WTC11 (cell line): ENCODE results near the gene CEACAM19. TPM values are rescaled to one million over a fixed set of nuclear protein-coding genes. Genes with fewer than 3 reads are reported as not detected.

ENCODE experiments used
- ATAC-seq: fragments of 200-7000 bp; cut with Tn5 transposase; 2 replicates; pipeline ENCODE4 v1.10.0; 2021; ENCODE audit warnings: mild to moderate bottlenecking, moderate library complexity
- CTCF ChIA-PET: fragments of 300-600 bp; sonication (Branson Sonifier 250); formaldehyde crosslinking; loops from one replicate; lab custom pipeline; 2021; ENCODE audit warnings: antibody characterized with exemption; lab: Charles Lee
- POLR2A ChIA-PET: fragments of 350-600 bp; sonication (Branson Sonifier 250); formaldehyde crosslinking; loops from one replicate; lab custom pipeline; 2021; ENCODE audit warnings: antibody characterized with exemption; lab: Charles Lee
- DNase-seq: peaks from one replicate; pipeline ENCODE4 v3.0.0; 2021; ENCODE audit warnings: low spot score
- H3K27ac Mint-ChIP-seq: 2 replicates; pipeline ENCODE4 v1.8.0; 2021; ENCODE audit warnings: mixed read lengths
- H3K27me3 Mint-ChIP-seq: 2 replicates; pipeline ENCODE4 v1.8.0; 2021; ENCODE audit warnings: low read depth, mild to moderate bottlenecking, moderate library complexity, mixed read lengths
- H3K36me3 Mint-ChIP-seq: 2 replicates; pipeline ENCODE4 v1.8.0; 2021; ENCODE audit warnings: mixed read lengths
- H3K4me1 Mint-ChIP-seq: 2 replicates; pipeline ENCODE4 v1.8.0; 2022; ENCODE audit warnings: mixed read lengths
- H3K4me3 Mint-ChIP-seq: 2 replicates; pipeline ENCODE4 v1.8.0; 2021; ENCODE audit warnings: mild to moderate bottlenecking, moderate library complexity, mixed read lengths
- H3K9me3 Mint-ChIP-seq: 2 replicates; pipeline ENCODE4 v1.8.0; 2021; ENCODE audit warnings: mixed read lengths
- CREB1 ChIP-seq: sonication (generic); formaldehyde crosslinking; IDR thresholded peaks from 2 replicates; pipeline ENCODE4 v1.8.0; 2023; ENCODE audit warnings: mild to moderate bottlenecking, missing genetic modification reagents
- ETV6 ChIP-seq: sonication (generic); formaldehyde crosslinking; IDR thresholded peaks from 2 replicates; pipeline ENCODE4 v1.8.1; 2022; ENCODE audit warnings: mild to moderate bottlenecking, missing genetic modification reagents
- FOXJ3 ChIP-seq: sonication (generic); formaldehyde crosslinking; IDR thresholded peaks from 2 replicates; pipeline ENCODE4 v1.9.0; 2021; ENCODE audit warnings: missing genetic modification reagents, mild to moderate bottlenecking, borderline replicate concordance
- FOXP1 ChIP-seq: sonication (generic); formaldehyde crosslinking; IDR thresholded peaks from 2 replicates; pipeline ENCODE4 v1.8.0; 2022; ENCODE audit warnings: missing genetic modification reagents, mild to moderate bottlenecking, moderate library complexity, borderline replicate concordance
- IRF2 ChIP-seq: sonication (generic); formaldehyde crosslinking; IDR thresholded peaks from 2 replicates; pipeline ENCODE4 v1.8.0; 2022; ENCODE audit warnings: low read depth, missing genetic modification reagents, borderline replicate concordance
- MXD4 ChIP-seq: fragments of 250-450 bp; sonication (Bioruptor Pico); IDR thresholded peaks from 2 replicates; pipeline ENCODE4 v1.8.0; 2021; ENCODE audit warnings: mild to moderate bottlenecking, moderate library complexity, borderline replicate concordance
- NFE2L1 ChIP-seq: sonication (generic); formaldehyde crosslinking; IDR thresholded peaks from 2 replicates; pipeline ENCODE4 v1.8.1; 2023; ENCODE audit warnings: missing genetic modification reagents
- OVOL2 ChIP-seq: fragments of 250-450 bp; sonication (Bioruptor Pico); IDR thresholded peaks from 2 replicates; pipeline ENCODE4 v1.9.0; 2021; ENCODE audit warnings: mild to moderate bottlenecking, borderline replicate concordance
- RORB ChIP-seq: fragments of 250-450 bp; sonication (Bioruptor Pico); IDR thresholded peaks from 2 replicates; pipeline ENCODE4 v1.9.0; 2021; ENCODE audit warnings: mild to moderate bottlenecking
- ZBTB21 ChIP-seq: sonication (generic); formaldehyde crosslinking; IDR thresholded peaks from 2 replicates; pipeline ENCODE4 v1.8.1; 2023; ENCODE audit warnings: mild to moderate bottlenecking, missing genetic modification reagents, borderline replicate concordance
- total RNA-seq: library from RNA; stranded (reverse); gene quantifications from 3 replicates; pipeline ENCODE4 v1.2.3, GENCODE V29; 2021
- TF ChIP-seq, protein P1 (sequence below): sonication (generic); formaldehyde crosslinking; IDR thresholded peaks from 2 replicates; pipeline ENCODE4 v1.8.0; 2022; ENCODE audit warnings: mild to moderate bottlenecking, missing genetic modification reagents
- TF ChIP-seq, protein P2 (sequence below): fragments of 250-450 bp; sonication (Bioruptor Pico); IDR thresholded peaks from 2 replicates; pipeline ENCODE4 v1.9.0; 2021; ENCODE audit warnings: moderate library complexity, mild to moderate bottlenecking, inconsistent platforms, borderline replicate concordance
- TF ChIP-seq, protein P3 (sequence below): fragments of 250-450 bp; sonication (Bioruptor Pico); IDR thresholded peaks from 2 replicates; pipeline ENCODE4 v1.9.0; 2021; ENCODE audit warnings: mild to moderate bottlenecking
- TF ChIP-seq, protein P4 (sequence below): sonication (generic); formaldehyde crosslinking; IDR thresholded peaks from 2 replicates; pipeline ENCODE4 v1.8.0; 2022; ENCODE audit warnings: mild to moderate bottlenecking, missing genetic modification reagents
- TF ChIP-seq, protein P5 (sequence below): sonication (generic); formaldehyde crosslinking; IDR thresholded peaks from 2 replicates; pipeline ENCODE4 v1.8.1; 2023; ENCODE audit warnings: mild to moderate bottlenecking, moderate library complexity, missing genetic modification reagents
- TF ChIP-seq, protein P6 (sequence below): fragments of 250-450 bp; sonication (Bioruptor Pico); IDR thresholded peaks from 2 replicates; pipeline ENCODE4 v1.9.0; 2021; ENCODE audit warnings: mild to moderate bottlenecking
- TF ChIP-seq, protein P7 (sequence below): fragments of 250-450 bp; sonication (Bioruptor Pico); conservative IDR thresholded peaks from 2 replicates; pipeline ENCODE4 v1.9.0; 2021; ENCODE audit warnings: mild to moderate bottlenecking
- TF ChIP-seq, protein P8 (sequence below): sonication (generic); formaldehyde crosslinking; IDR thresholded peaks from 2 replicates; pipeline ENCODE4 v1.8.1; 2022; ENCODE audit warnings: missing genetic modification reagents, borderline replicate concordance

Gene CEACAM19
- total RNA-seq, 1 experiment from 2014 or later: 2.9 TPM

DNA sequence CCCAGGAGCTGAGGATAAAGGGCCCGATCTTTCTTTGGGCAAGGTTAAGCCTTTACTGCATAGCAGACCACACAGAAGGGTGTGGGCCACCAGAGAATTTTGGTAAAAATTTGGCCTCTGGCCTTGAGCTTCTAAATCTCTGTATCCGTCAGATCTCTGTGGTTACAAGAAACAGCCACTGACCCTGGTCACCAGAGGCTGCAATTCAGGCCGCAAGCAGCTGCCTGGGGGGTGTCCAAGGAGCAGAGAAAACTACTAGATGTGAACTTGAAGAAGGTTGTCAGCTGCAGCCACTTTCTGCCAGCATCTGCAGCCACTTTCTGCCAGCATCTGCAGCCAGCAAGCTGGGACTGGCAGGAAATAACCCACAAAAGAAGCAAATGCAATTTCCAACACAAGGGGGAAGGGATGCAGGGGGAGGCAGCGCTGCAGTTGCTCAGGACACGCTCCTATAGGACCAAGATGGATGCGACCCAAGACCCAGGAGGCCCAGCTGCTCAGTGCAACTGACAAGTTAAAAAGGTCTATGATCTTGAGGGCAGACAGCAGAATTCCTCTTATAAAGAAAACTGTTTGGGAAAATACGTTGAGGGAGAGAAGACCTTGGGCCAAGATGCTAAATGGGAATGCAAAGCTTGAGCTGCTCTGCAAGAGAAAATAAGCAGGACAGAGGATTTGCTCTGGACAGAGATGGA is 8.4 kb upstream of the CEACAM19 start (continued):
- TF ChIP-seq, protein P1, sequence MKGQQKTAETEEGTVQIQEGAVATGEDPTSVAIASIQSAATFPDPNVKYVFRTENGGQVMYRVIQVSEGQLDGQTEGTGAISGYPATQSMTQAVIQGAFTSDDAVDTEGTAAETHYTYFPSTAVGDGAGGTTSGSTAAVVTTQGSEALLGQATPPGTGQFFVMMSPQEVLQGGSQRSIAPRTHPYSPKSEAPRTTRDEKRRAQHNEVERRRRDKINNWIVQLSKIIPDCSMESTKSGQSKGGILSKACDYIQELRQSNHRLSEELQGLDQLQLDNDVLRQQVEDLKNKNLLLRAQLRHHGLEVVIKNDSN (CRISPR knock-in tag): no peak
- TF ChIP-seq, protein P2, sequence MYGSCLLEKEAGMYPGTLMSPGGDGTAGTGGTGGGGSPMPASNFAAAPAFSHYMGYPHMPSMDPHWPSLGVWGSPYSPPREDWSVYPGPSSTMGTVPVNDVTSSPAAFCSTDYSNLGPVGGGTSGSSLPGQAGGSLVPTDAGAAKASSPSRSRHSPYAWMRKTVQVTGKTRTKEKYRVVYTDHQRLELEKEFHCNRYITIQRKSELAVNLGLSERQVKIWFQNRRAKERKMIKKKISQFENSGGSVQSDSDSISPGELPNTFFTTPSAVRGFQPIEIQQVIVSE (CRISPR knock-in tag): no peak
- TF ChIP-seq CREB1 (no peak), IRF2 (CRISPR knock-in tag) (no peak)
- TF ChIP-seq, protein P3, sequence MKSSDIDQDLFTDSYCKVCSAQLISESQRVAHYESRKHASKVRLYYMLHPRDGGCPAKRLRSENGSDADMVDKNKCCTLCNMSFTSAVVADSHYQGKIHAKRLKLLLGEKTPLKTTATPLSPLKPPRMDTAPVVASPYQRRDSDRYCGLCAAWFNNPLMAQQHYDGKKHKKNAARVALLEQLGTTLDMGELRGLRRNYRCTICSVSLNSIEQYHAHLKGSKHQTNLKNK: no peak
- TF ChIP-seq, protein P4, sequence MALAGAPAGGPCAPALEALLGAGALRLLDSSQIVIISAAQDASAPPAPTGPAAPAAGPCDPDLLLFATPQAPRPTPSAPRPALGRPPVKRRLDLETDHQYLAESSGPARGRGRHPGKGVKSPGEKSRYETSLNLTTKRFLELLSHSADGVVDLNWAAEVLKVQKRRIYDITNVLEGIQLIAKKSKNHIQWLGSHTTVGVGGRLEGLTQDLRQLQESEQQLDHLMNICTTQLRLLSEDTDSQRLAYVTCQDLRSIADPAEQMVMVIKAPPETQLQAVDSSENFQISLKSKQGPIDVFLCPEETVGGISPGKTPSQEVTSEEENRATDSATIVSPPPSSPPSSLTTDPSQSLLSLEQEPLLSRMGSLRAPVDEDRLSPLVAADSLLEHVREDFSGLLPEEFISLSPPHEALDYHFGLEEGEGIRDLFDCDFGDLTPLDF: no peak
- TF ChIP-seq, all 79 proteins: peak for 0

DNA sequence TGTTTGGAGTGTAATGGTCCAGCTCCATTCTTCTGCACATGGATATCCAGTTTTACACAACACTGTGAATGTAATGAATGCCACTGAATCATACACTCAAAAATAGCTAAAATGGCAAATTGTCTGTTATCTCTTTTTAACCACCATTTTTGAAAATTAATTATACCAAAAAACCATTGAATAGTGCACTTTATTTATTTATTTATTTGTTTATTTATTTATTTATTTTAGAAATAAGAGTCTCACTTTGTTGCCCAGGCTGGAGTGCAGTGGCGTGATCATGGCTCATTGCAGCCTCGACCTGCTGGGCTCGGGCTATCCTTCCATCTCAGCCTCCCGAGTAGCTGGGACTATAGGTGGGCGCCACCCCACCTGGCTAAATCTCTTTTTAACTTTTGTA is 7.3 kb upstream of the CEACAM19 start:
- peaks cover 13% of the 10 kb centered on the region for H3K4me1 Mint-ChIP-seq
- H3K9me3 Mint-ChIP-seq: no peaks in the 10 kb centered on the region
- ATAC-seq: no peak
- ChIA-PET POLR2A (no interaction called here), CTCF (interaction anchor here (0.5 to 6.5 kb wide), 7 partner anchors 10 to 107 kb away, joined by 3 to 44 read pairs (median 6); no protein-coding TSS in a partner anchor)
- DNase-seq: no peak
- H3K27me3 Mint-ChIP-seq: no peaks in the 10 kb centered on the region
- peaks cover 11% of the 10 kb centered on the region for H3K36me3 Mint-ChIP-seq
- H3K4me3 Mint-ChIP-seq: no peak overlapping the region
- TF ChIP-seq ETV6 (no peak), RORB (CRISPR knock-in tag) (no peak), ZBTB21 (CRISPR knock-in tag) (no peak), MXD4 (CRISPR knock-in tag) (no peak), OVOL2 (CRISPR knock-in tag) (no peak), FOXP1 (CRISPR knock-in tag) (no peak), NFE2L1 (CRISPR knock-in tag) (no peak), FOXJ3 (CRISPR knock-in tag) (no peak)
- TF ChIP-seq, protein P5, sequence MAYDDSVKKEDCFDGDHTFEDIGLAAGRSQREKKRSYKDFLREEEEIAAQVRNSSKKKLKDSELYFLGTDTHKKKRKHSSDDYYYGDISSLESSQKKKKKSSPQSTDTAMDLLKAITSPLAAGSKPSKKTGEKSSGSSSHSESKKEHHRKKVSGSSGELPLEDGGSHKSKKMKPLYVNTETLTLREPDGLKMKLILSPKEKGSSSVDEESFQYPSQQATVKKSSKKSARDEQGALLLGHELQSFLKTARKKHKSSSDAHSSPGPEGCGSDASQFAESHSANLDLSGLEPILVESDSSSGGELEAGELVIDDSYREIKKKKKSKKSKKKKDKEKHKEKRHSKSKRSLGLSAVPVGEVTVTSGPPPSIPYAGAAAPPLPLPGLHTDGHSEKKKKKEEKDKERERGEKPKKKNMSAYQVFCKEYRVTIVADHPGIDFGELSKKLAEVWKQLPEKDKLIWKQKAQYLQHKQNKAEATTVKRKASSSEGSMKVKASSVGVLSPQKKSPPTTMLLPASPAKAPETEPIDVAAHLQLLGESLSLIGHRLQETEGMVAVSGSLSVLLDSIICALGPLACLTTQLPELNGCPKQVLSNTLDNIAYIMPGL: no peak
- TF ChIP-seq, protein P6, sequence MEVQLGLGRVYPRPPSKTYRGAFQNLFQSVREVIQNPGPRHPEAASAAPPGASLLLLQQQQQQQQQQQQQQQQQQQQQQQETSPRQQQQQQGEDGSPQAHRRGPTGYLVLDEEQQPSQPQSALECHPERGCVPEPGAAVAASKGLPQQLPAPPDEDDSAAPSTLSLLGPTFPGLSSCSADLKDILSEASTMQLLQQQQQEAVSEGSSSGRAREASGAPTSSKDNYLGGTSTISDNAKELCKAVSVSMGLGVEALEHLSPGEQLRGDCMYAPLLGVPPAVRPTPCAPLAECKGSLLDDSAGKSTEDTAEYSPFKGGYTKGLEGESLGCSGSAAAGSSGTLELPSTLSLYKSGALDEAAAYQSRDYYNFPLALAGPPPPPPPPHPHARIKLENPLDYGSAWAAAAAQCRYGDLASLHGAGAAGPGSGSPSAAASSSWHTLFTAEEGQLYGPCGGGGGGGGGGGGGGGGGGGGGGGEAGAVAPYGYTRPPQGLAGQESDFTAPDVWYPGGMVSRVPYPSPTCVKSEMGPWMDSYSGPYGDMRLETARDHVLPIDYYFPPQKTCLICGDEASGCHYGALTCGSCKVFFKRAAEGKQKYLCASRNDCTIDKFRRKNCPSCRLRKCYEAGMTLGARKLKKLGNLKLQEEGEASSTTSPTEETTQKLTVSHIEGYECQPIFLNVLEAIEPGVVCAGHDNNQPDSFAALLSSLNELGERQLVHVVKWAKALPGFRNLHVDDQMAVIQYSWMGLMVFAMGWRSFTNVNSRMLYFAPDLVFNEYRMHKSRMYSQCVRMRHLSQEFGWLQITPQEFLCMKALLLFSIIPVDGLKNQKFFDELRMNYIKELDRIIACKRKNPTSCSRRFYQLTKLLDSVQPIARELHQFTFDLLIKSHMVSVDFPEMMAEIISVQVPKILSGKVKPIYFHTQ (CRISPR knock-in tag): no peak
- TF ChIP-seq, protein P7, sequence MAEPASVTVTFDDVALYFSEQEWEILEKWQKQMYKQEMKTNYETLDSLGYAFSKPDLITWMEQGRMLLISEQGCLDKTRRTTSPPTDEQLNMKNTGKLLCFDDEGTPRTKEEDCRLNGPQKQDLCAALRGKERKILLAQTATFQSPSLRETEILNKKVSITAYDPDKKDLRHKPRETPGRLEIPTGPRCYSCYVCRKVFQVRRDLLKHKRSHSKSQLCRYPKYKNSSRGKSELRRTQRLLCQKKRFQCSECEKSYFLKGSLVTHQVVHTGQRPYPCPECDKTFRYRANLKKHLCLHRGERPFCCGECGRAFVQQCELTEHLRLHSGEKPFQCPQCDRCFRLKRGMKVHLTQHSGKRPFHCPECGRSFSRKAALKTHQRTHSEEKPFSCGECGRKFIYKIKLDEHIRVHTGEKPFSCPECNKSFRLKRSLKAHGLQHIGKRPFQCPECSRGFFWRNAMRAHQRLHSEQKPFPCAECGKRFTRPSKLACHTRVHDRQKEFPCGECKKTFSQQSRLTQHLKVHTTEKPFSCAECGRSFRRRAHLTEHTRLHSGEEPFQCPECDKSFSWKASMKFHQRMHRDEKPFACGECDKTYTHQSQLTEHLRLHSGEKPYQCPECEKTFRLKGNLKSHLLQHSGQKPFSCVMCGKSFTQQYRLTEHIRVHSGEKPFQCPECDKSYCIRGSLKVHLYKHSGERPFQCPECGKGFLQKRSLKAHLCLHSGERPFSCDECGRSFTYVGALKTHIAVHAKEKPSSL (CRISPR knock-in tag): no peak
- TF ChIP-seq, protein P8, sequence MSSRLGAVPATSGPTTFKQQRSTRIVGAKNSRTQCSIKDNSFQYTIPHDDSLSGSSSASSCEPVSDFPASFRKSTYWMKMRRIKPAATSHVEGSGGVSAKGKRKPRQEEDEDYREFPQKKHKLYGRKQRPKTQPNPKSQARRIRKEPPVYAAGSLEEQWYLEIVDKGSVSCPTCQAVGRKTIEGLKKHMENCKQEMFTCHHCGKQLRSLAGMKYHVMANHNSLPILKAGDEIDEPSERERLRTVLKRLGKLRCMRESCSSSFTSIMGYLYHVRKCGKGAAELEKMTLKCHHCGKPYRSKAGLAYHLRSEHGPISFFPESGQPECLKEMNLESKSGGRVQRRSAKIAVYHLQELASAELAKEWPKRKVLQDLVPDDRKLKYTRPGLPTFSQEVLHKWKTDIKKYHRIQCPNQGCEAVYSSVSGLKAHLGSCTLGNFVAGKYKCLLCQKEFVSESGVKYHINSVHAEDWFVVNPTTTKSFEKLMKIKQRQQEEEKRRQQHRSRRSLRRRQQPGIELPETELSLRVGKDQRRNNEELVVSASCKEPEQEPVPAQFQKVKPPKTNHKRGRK (CRISPR knock-in tag): no peak
- H3K27ac Mint-ChIP-seq: no peak overlapping the region
